ENCODE results near the gene PSRC1.

DNA sequence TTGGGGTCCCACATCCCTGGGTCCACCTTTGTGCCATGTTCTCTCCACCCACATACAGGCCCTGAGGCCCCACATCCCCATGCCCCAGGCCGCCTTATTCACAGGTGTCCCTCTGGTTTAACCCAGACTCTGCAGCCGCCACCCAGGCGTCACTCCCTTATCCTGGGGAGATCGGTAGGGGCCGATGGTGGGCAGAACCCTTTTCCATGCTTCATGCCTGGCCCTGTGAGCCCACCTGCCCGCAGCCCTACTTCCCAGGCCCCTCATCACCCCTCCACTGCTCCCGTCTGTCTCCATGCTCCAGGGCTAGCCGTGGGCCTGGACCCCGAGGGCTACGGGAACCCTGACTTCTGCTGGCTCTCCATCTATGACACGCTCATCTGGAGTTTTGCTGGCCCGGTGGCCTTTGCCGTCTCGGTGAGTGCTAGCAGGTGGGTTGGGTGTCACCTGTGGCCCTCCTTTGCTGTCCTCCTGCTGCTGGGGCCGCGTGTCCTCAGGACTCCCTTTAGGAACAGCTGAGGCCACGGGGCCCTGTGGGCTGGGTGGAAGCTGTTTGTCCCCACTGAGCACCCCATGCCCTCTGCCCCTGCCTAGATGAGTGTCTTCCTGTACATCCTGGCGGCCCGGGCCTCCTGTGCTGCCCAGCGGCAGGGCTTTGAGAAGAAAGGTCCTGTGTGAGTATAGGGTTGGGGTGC is 12.2 kb downstream of the PSRC1 start:
- TF ChIP-seq, protein P1, sequence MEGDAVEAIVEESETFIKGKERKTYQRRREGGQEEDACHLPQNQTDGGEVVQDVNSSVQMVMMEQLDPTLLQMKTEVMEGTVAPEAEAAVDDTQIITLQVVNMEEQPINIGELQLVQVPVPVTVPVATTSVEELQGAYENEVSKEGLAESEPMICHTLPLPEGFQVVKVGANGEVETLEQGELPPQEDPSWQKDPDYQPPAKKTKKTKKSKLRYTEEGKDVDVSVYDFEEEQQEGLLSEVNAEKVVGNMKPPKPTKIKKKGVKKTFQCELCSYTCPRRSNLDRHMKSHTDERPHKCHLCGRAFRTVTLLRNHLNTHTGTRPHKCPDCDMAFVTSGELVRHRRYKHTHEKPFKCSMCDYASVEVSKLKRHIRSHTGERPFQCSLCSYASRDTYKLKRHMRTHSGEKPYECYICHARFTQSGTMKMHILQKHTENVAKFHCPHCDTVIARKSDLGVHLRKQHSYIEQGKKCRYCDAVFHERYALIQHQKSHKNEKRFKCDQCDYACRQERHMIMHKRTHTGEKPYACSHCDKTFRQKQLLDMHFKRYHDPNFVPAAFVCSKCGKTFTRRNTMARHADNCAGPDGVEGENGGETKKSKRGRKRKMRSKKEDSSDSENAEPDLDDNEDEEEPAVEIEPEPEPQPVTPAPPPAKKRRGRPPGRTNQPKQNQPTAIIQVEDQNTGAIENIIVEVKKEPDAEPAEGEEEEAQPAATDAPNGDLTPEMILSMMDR (IDR thresholded peaks at IDR 0.05): no peak
- TF ChIP-seq ZFX (IDR thresholded peaks at IDR 0.05; ENCODE audit: borderline replicate concordance): no peak

Measured in 22Rv1 (cell line).